HTR-8/SVneo (cell line): ENCODE results near the gene HAT1.
A peak's percentile ranks its signal among the peaks of the same experiment; 100 is the strongest.

Experiments used
- DNase-seq: peaks from one replicate; pipeline ENCODE4 v3.0.0; 2011; ENCODE audit warnings: low spot score, mixed read lengths; ENCODE audit not compliant: insufficient read length
- FAIRE-seq: peaks from 2 replicates; lab custom pipeline; 2011; peaks lifted over from hg19 to GRCh38; lab: Jason Lieb, UNC

The HAT1 gene

GRCh38 chr2:171910494-171910893 lies 11.8 kb upstream of the HAT1 start:
- DNase-seq (no peak), FAIRE-seq (no peak)

GRCh38 chr2:171913517-171913916 lies 8.7 kb upstream of the HAT1 start:
- DNase-seq = no peak
- FAIRE-seq = no peak

GRCh38 chr2:171919453-171919852 lies 2.8 kb upstream of the HAT1 start:
- DNase-seq = no peak
- no peak for FAIRE-seq

- DNase-seq (no peak), FAIRE-seq (no peak)
Measured at GRCh38 chr2:171921970-171922229, 361 bp upstream of the HAT1 start.

GRCh38 chr2:171923206-171923605 lies 945 bp downstream of the HAT1 start:
- FAIRE-seq (no peak), DNase-seq (no peak)

GRCh38 chr2:171924170-171924942 lies 2.1 kb downstream of the HAT1 start:
- FAIRE-seq (no peak), DNase-seq (no peak)

- FAIRE-seq (no peak), DNase-seq (no peak)
Measured at GRCh38 chr2:171930385-171930784, 8.1 kb downstream of the HAT1 start.

- no peak for FAIRE-seq
- no peak for DNase-seq
Measured at GRCh38 chr2:171939058-171939742, 16.9 kb downstream of the HAT1 start.

GRCh38 chr2:171939743-171940071 lies 17.4 kb downstream of the HAT1 start:
- DNase-seq (no peak), FAIRE-seq (no peak)

- FAIRE-seq (no peak), DNase-seq (no peak)
Measured at GRCh38 chr2:171941316-171941699, 19.0 kb downstream of the HAT1 start.

GRCh38 chr2:171943869-171944268 lies 21.6 kb downstream of the HAT1 start:
- no peak for FAIRE-seq
- no peak for DNase-seq

- DNase-seq = no peak
- FAIRE-seq = no peak
Measured at GRCh38 chr2:171952276-171952675, 30.0 kb downstream of the HAT1 start.

- FAIRE-seq (no peak), DNase-seq (no peak)
Measured at GRCh38 chr2:171952748-171953147, 30.5 kb downstream of the HAT1 start.

GRCh38 chr2:171956135-171956825 lies 34.0 kb downstream of the HAT1 start:
- DNase-seq (no peak), FAIRE-seq (no peak)

GRCh38 chr2:171957061-171957460 lies 34.8 kb downstream of the HAT1 start:
- no peak for FAIRE-seq
- DNase-seq = peak; percentile 9

- no peak for DNase-seq
- no peak for FAIRE-seq
Measured at GRCh38 chr2:171958475-171958874, 36.2 kb downstream of the HAT1 start.

- FAIRE-seq (no peak), DNase-seq (no peak)
Measured at GRCh38 chr2:171959998-171960397, 37.7 kb downstream of the HAT1 start.

GRCh38 chr2:171960570-171960969 lies 38.3 kb downstream of the HAT1 start:
- DNase-seq (no peak), FAIRE-seq (no peak)

GRCh38 chr2:171963198-171963597 lies 40.9 kb downstream of the HAT1 start:
- FAIRE-seq (no peak), DNase-seq (no peak)

- no peak for DNase-seq
- FAIRE-seq = peak; percentile 4
Measured at GRCh38 chr2:171964308-171964707, 42.0 kb downstream of the HAT1 start.

GRCh38 chr2:171965238-171965637 lies 43.0 kb downstream of the HAT1 start:
- no peak for FAIRE-seq
- no peak for DNase-seq

GRCh38 chr2:171965661-171966060 lies 43.4 kb downstream of the HAT1 start:
- FAIRE-seq (no peak), DNase-seq (no peak)
